HG03095 (cell line): ENCODE results near the gene CMA1.
A peak's percentile ranks its signal among the peaks of the same experiment; 100 is the strongest.
"Not testable (repeated sequence)": the region's sequence is repeated elsewhere in the genome, so short reads cannot be mapped to it uniquely, and the experiment has no call there.

Source experiments
- ATAC-seq: cut with Tn5 transposase; IDR thresholded peaks from one replicate; pipeline ENCODE4 v1.9.1; 2021; ENCODE audit warnings: moderate library complexity; ENCODE audit not compliant: unreplicated experiment

CMA1 gene

GRCh38 chr14:24508155-24508840 is at the start of gene CMA1:
CMA1 (minus strand) TSS chr14:24508265; CDS start chr14:24508235, 30 bp downstream.
- no peak for ATAC-seq

GRCh38 chr14:24556756-24557155 is 48.7 kb upstream of the CMA1 start:
- no peak for ATAC-seq

- not testable (repeated sequence) for ATAC-seq
Measured at GRCh38 chr14:24549064-24549463, 41.0 kb upstream of the CMA1 start.

- ATAC-seq = no peak
Measured at GRCh38 chr14:24542346-24542936, 34.4 kb upstream of the CMA1 start.

- no peak for ATAC-seq
Measured at GRCh38 chr14:24535737-24536136, 27.7 kb upstream of the CMA1 start.

- ATAC-seq = no peak
Measured at GRCh38 chr14:24534286-24534685, 26.2 kb upstream of the CMA1 start.

GRCh38 chr14:24525877-24526620 is 18.0 kb upstream of the CMA1 start:
- ATAC-seq = not testable (repeated sequence)

- no peak for ATAC-seq
Measured at GRCh38 chr14:24518851-24519250, 10.8 kb upstream of the CMA1 start.

- no peak for ATAC-seq
Measured at GRCh38 chr14:24514209-24514608, 6.1 kb upstream of the CMA1 start.

- no peak for ATAC-seq
Measured at GRCh38 chr14:24513009-24513408, 4.9 kb upstream of the CMA1 start.

GRCh38 chr14:24506443-24506842 is 1.6 kb downstream of the CMA1 start:
- ATAC-seq = no peak

- no peak for ATAC-seq
Measured at GRCh38 chr14:24504425-24504950, 3.6 kb downstream of the CMA1 start.

- not testable (repeated sequence) for ATAC-seq
Measured at GRCh38 chr14:24491586-24492408, 16.3 kb downstream of the CMA1 start.

- no peak for ATAC-seq
Measured at GRCh38 chr14:24483604-24484252, 24.3 kb downstream of the CMA1 start.

- not testable (repeated sequence) for ATAC-seq
Measured at GRCh38 chr14:24482699-24483303, 25.3 kb downstream of the CMA1 start.

GRCh38 chr14:24481622-24482324 is 26.3 kb downstream of the CMA1 start:
- ATAC-seq = peak; percentile 85

- ATAC-seq = not testable (repeated sequence)
Measured at GRCh38 chr14:24479999-24480398, 28.1 kb downstream of the CMA1 start.

- no peak for ATAC-seq
Measured at GRCh38 chr14:24475261-24475660, 32.8 kb downstream of the CMA1 start.

- no peak for ATAC-seq
Measured at GRCh38 chr14:24473211-24473610, 34.9 kb downstream of the CMA1 start.
